Aorta (tissue), 5 donors: Measurements from ENCODE around the gene BACH2. TPM values are rescaled to one million over a fixed set of nuclear protein-coding genes. Genes with fewer than 3 reads are reported as not detected.
"Not testable (repeated sequence)": the region's sequence is repeated elsewhere in the genome, so short reads cannot be mapped to it uniquely, and the experiment has no call there.

Experiments
- ATAC-seq: fragments of 200-7000 bp; cut with Tn5 transposase; one replicate; pipeline ENCODE4 v1.9.1; 2022; ENCODE audit warnings: moderate library complexity; ENCODE audit not compliant: low FRiP score
- DNase-seq, 2 donors: peaks; one replicate each; pipeline ENCODE4 v3.0.0-alpha.2; 2020
- H3K27ac ChIP-seq, 2 donors: one replicate each; pipeline ENCODE4 v1.5.1; 2013; ENCODE audit warnings: low read length in 2 of 2, mild to moderate bottlenecking in 2 of 2, moderate library complexity in 2 of 2, control low read depth in 1 of 2, inconsistent platforms in 1 of 2, low read depth in 1 of 2
- H3K27me3 ChIP-seq, 2 donors: one replicate each; pipeline ENCODE4 v1.6.1; 2013; ENCODE audit warnings: control low read depth in 1 of 2, low read length in 1 of 2, mild to moderate bottlenecking in 1 of 2, moderate library complexity in 1 of 2; ENCODE audit not compliant: insufficient read depth in 2 of 2, control insufficient read depth in 1 of 2
- H3K36me3 ChIP-seq, 2 donors: one replicate each; pipeline ENCODE4 v1.6.1; 2013; ENCODE audit warnings: control low read depth in 1 of 2, low read length in 1 of 2, mild to moderate bottlenecking in 1 of 2; ENCODE audit not compliant: insufficient read depth in 2 of 2, control insufficient read depth in 1 of 2
- H3K4me1 ChIP-seq, 2 donors: one replicate each; pipeline ENCODE4 v1.6.1; 2013; ENCODE audit warnings: low read length in 2 of 2, control low read depth in 1 of 2, mild to moderate bottlenecking in 1 of 2, moderate library complexity in 1 of 2; ENCODE audit not compliant: insufficient read depth in 2 of 2, control insufficient read depth in 1 of 2
- H3K4me3 ChIP-seq, 2 donors: one replicate each; pipeline ENCODE4 v1.5.1; 2013; ENCODE audit warnings: low read length in 2 of 2, control low read depth in 1 of 2, mild to moderate bottlenecking in 1 of 2
- H3K9me3 ChIP-seq: one replicate; pipeline ENCODE4 v1.6.1; 2013; ENCODE audit warnings: mild to moderate bottlenecking, low read length; ENCODE audit not compliant: control insufficient read depth
- WGBS, 2 donors: extraction: QIAGEN DNeasy Blood & Tissue Kit; methylation state at CpG; one replicate each; pipeline ENCODE4 v1.1.7; 2013; 5-methylcytosine and 5-hydroxymethylcytosine counted together
- intact Hi-C, 2 donors: fragments of 100-400 bp; cut with DNase I; formaldehyde crosslinking; loops; one replicate each; pipeline versions ENCODE4 v1.14.2 to v1.15.0; 2022
- polyA plus RNA-seq, 2 donors: library from polyadenylated mRNA; stranded (reverse); fragments of 200-250 nt; gene quantifications; one replicate each; pipeline ENCODE4 v1.2.3, GENCODE V29; 2013
- total RNA-seq, 2 donors: library from RNA; stranded (reverse); fragmentation: NEBNext Ultra II Directional; extraction: Animal tissue kit (Norgen Biotek cat#: 25700); gene quantifications; one replicate each; pipeline ENCODE4 v1.2.1, GENCODE V29; 2021
- donor health status: healthy with polysubstance abuse.
- donor health status: Bipolar disorder and iron deficiency.
- donor health status: DM: no; HTN: no; CAD: no.
- donor health status: DM: no; HTN: no; CAD: no.
- donor health status: DM: yes; HTN: yes; CAD: no.

BACH2 gene
- total and polyA plus RNA-seq, 4 donors = 0.36 to 22.2 (median 6.1) TPM

- H3K4me3 ChIP-seq = no peak overlapping the region
- intact Hi-C loops = loop anchor here in 1 of 2 donors (10.0 kb wide), 1 partner anchor 116 kb away; no protein-coding TSS in a partner anchor
- no peak overlapping the region for H3K27ac ChIP-seq
- ATAC-seq (no peak), DNase-seq (no peak)
- H3K4me1 ChIP-seq = peaks cover 0 to 2% of the 10 kb centered on the region in 2 donors
- H3K9me3 ChIP-seq = no peaks in the 10 kb centered on the region
- 55 to 59% methylated on average over 5 of the region's 5 CpGs for WGBS, 2 donors
- no peaks in the 10 kb centered on the region for H3K27me3 ChIP-seq
- no peaks in the 10 kb centered on the region for H3K36me3 ChIP-seq
Observed at GRCh38 chr6:89978749-89979145, 317.9 kb downstream of the BACH2 start.

GRCh38 chr6:89977808-89978748, 318.6 kb downstream of the BACH2 start:
- DNase-seq = no peak
- no peak for ATAC-seq
- WGBS, 2 donors = 22 to 27% methylated on average over 8 of the region's 8 CpGs
- H3K4me1 ChIP-seq = peaks cover 0 to 2% of the 10 kb centered on the region in 2 donors
- H3K36me3 ChIP-seq = no peaks in the 10 kb centered on the region
- no peaks in the 10 kb centered on the region for H3K9me3 ChIP-seq
- H3K27ac ChIP-seq = no peak overlapping the region
- no peaks in the 10 kb centered on the region for H3K27me3 ChIP-seq
- intact Hi-C loops = loop anchor here in 1 of 2 donors (10.0 kb wide), 1 partner anchor 117 kb away; no protein-coding TSS in a partner anchor
- H3K4me3 ChIP-seq = no peak overlapping the region

GRCh38 chr6:89976694-89977020, 320.0 kb downstream of the BACH2 start:
- ATAC-seq = no peak
- DNase-seq = no peak
- H3K27me3 ChIP-seq = no peaks in the 10 kb centered on the region
- peaks cover 0 to 2% of the 10 kb centered on the region in 2 donors for H3K4me1 ChIP-seq
- H3K36me3 ChIP-seq = no peaks in the 10 kb centered on the region
- no peak overlapping the region for H3K4me3 ChIP-seq
- 94 to 97% methylated on average over 3 of the region's 3 CpGs for WGBS, 2 donors
- intact Hi-C loops = loop anchor here in 1 of 2 donors (10.0 kb wide), 1 partner anchor 118 kb away; no protein-coding TSS in a partner anchor
- H3K27ac ChIP-seq = no peak overlapping the region
- no peaks in the 10 kb centered on the region for H3K9me3 ChIP-seq

- intact Hi-C loops = loop anchor here in 1 of 2 donors (10.0 kb wide), 1 partner anchor 119 kb away; no protein-coding TSS in a partner anchor
- ATAC-seq = no peak
- H3K27ac ChIP-seq = no peak overlapping the region
- peaks cover 0 to 2% of the 10 kb centered on the region in 2 donors for H3K4me1 ChIP-seq
- no peaks in the 10 kb centered on the region for H3K9me3 ChIP-seq
- H3K36me3 ChIP-seq = no peaks in the 10 kb centered on the region
- 90 to 93% methylated on average over 12 of the region's 12 CpGs for WGBS, 2 donors
- no peak for DNase-seq
- H3K27me3 ChIP-seq = no peaks in the 10 kb centered on the region
- no peak overlapping the region for H3K4me3 ChIP-seq
Observed at GRCh38 chr6:89975991-89976693, 320.5 kb downstream of the BACH2 start.

GRCh38 chr6:89975366-89975765, 321.3 kb downstream of the BACH2 start:
- no peaks in the 10 kb centered on the region for H3K36me3 ChIP-seq
- H3K4me1 ChIP-seq = peaks cover 0 to 2% of the 10 kb centered on the region in 2 donors
- ATAC-seq (no peak), DNase-seq (no peak)
- H3K4me3 ChIP-seq = no peak overlapping the region
- WGBS, 2 donors = 77 to 84% methylated on average over 1 of the region's 1 CpG
- H3K27ac ChIP-seq = no peak overlapping the region
- no peaks in the 10 kb centered on the region for H3K9me3 ChIP-seq
- H3K27me3 ChIP-seq = no peaks in the 10 kb centered on the region
- intact Hi-C loops = loop anchor here in 1 of 2 donors (10.0 kb wide), 1 partner anchor 119 kb away; no protein-coding TSS in a partner anchor

- DNase-seq (no peak), ATAC-seq (no peak)
- intact Hi-C loops = loop anchor here in 1 of 2 donors (5.0 to 10.0 kb wide), 2 partner anchors 120 to 317 kb away; no protein-coding TSS in a partner anchor
- Histone ChIP-seq H3K4me1 (peaks cover 0 to 2% of the 10 kb centered on the region in 2 donors), H3K36me3 (no peaks in the 10 kb centered on the region), H3K9me3 (no peaks in the 10 kb centered on the region), H3K27me3 (no peaks in the 10 kb centered on the region), H3K4me3 (no peak overlapping the region), H3K27ac (no peak overlapping the region)
- 53 to 63% methylated on average over 3 of the region's 3 CpGs for WGBS, 2 donors
Observed at GRCh38 chr6:89974834-89975233, 321.8 kb downstream of the BACH2 start.

- Histone ChIP-seq H3K4me3 (no peak overlapping the region), H3K9me3 (no peaks in the 10 kb centered on the region), H3K36me3 (no peaks in the 10 kb centered on the region), H3K4me1 (no peaks in the 10 kb centered on the region), H3K27ac (no peak overlapping the region), H3K27me3 (no peaks in the 10 kb centered on the region)
- WGBS, 2 donors = 82 to 84% methylated on average over 9 of the region's 9 CpGs
- DNase-seq = no peak
- no peak for ATAC-seq
- intact Hi-C loops = loop anchor here (2.0 to 10.0 kb wide), 3 partner anchors 123 to 423 kb away; no protein-coding TSS in a partner anchor
Observed at GRCh38 chr6:89972025-89972381, 324.6 kb downstream of the BACH2 start.

- not testable (repeated sequence) for ATAC-seq
- WGBS, 2 donors = 91 to 95% methylated on average over 9 of the region's 9 CpGs
Observed at GRCh38 chr6:89971338-89972024, 325.2 kb downstream of the BACH2 start.

More at GRCh38 chr6:89971338-89972024, 325.2 kb downstream of the BACH2 start:
- H3K36me3 ChIP-seq, DNase-seq, H3K27me3 ChIP-seq, H3K27ac ChIP-seq, H3K9me3 ChIP-seq, H3K4me3 ChIP-seq, H3K4me1 ChIP-seq: not testable (repeated sequence)
- intact Hi-C loops = loop anchor here (2.0 to 10.0 kb wide), 4 partner anchors 123 to 507 kb away; no protein-coding TSS in a partner anchor
